COLO668 (cell line): ENCODE results near the gene FOXN1.
"Not testable (repeated sequence)": the region's sequence is repeated elsewhere in the genome, so short reads cannot be mapped to it uniquely, and the experiment has no call there.

ENCODE experiments used
- DNase-seq: peaks from one replicate; lab custom pipeline; 2025; ENCODE audit not compliant: unreplicated experiment; lab: John Stamatoyannopoulos, UW

The FOXN1 gene

GRCh38 chr17:28505986-28506665 is at the start of gene FOXN1:
Gene FOXN1, plus strand, starts transcription at chr17:28506348. Its CDS starts 17,622 bp downstream, at chr17:28523970.
- no peak for DNase-seq

DNA sequence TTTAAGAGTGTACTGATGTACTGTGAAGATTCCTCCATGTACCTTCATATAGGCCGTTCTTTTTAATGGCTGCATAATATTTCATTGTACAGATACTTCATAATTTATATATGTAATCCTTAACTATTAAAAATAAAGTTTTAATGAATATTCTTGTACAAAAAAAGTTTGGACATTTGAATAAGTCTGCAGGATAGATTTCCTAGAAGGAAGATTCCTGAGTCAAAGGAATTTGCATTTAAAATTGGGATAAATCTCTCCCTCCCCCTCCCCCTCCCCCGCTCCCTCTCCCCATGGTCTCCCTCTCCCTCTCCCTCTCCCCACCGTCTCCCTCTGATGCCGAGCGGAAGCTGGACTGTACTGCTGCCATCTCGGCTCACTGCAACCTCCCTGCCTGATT is 48.3 kb upstream of the FOXN1 start:
- DNase-seq = no peak

DNA sequence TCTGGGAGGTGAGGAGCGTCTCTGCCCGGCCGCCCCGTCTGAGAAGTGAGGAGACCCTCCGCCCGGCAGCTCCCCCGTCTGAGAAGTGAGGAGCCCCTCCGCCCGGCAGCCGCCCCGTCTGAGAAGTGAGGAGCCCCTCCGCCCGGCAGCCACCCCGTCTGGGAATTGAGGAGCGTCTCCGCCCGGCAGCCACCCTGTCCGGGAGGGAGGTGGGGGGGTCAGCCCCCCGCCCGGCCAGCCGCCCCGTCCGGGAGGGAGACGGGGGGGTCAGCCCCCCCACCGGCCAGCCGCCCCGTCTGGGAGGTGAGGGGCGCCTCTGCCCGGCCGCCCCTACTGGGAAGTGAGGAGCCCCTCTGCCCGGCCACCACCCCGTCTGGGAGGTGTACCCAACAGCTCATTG is 47.3 kb upstream of the FOXN1 start:
- DNase-seq = not testable (repeated sequence)

DNA sequence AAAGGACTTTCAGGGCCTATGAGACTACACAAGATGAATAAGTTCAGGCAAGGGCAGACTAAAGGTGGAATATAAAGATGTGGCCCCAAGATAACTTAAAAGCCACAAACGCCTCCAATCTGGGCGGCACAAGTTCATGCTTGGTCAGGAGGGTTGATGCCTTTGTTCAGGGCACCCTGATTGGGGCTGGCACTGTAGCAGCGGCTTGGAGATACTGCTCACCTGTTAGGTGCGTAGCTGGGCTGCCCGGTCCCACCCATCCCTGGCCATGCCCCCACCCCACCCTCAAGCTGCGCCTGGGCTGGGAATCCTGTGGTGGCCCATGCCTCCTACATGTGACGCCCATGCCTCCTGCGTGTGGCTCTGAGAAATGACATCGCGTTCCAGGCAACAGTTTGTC is 45.2 kb upstream of the FOXN1 start:
- DNase-seq = no peak

GRCh38 chr17:28466001-28466400 is 40.1 kb upstream of the FOXN1 start:
- DNase-seq = no peak

DNA sequence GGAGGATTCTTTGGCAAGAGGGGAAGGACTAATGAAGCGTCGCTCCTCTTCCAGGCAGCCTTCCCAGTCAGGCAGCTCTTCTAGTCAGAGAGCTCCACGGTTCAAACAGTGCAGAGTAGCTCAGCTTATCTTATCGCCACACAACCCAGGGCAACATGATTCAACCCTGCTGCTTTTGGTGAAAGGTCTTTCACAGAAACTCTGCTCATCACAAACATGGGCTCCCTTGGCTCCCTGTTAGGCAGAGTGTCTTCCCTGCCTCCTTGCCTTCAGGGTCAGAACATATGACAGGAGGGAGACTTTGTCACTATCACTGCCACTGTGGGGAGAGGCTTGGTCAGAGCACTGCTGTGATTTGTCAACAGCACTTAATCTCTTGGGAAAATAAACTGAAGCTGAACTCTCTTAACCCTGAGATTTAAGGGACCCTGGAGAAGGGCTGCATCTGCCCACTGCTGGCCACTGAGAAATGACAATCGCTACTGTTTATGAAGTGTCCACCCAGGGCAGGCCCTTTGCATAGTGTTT is 39.6 kb upstream of the FOXN1 start:
- DNase-seq = no peak

DNA sequence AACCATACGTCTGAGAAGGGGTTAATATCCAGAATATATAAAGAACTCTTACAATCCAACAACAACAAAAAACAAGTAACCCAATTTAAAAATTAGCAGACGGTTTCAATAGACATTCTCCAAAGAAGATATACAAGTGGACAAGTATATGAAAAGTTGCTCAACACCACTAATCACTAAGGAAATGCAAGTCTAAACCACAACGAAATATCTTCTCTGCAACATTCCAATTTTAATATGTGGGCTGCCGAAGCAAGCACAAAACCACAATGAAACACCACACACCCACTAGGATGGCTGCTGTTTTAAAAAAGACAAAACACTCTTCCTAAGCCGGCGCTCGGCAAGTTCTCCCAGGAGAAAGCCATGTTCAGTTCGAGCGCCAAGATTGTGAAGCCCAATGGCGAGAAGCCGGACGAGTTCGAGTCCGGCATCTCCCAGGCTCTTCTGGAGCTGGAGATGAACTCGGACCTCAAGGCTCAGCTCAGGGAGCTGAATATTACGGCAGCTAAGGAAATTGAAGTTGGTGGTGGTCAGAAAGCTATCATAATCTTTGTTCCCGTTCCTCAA is 38.6 kb upstream of the FOXN1 start:
- no peak for DNase-seq

DNA sequence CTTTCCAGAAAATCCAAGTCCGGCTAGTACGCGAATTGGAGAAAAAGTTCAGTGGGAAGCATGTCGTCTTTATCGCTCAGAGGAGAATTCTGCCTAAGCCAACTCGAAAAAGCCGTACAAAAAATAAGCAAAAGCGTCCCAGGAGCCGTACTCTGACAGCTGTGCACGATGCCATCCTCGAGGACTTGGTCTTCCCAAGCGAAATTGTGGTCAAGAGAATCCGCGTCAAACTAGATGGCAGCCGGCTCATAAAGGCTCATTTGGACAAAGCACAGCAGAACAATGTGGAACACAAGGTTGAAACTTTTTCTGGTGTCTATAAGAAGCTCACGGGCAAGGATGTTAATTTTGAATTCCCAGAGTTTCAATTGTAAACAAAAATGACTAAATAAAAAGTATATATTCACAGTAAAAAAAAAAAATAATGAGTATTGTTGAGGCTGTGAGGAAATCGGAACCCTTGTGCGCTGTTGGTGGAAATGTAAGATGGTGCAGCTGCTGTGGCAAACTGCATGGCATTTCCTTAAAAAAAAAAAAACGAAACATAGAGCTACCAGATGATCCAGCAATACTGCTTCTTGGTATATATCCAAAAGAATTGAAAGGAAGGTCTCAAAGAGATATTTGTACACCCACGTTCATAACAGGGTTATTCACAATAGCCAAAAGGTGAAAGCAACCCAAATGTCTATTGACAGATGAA is 38.0 kb upstream of the FOXN1 start:
- DNase-seq = not testable (repeated sequence)

- no peak for DNase-seq
These were observed 37.4 kb upstream of the FOXN1 start for GRCh38 chr17:28468781-28469180.

GRCh38 chr17:28469376-28469775 is 36.8 kb upstream of the FOXN1 start:
- DNase-seq = no peak

DNA sequence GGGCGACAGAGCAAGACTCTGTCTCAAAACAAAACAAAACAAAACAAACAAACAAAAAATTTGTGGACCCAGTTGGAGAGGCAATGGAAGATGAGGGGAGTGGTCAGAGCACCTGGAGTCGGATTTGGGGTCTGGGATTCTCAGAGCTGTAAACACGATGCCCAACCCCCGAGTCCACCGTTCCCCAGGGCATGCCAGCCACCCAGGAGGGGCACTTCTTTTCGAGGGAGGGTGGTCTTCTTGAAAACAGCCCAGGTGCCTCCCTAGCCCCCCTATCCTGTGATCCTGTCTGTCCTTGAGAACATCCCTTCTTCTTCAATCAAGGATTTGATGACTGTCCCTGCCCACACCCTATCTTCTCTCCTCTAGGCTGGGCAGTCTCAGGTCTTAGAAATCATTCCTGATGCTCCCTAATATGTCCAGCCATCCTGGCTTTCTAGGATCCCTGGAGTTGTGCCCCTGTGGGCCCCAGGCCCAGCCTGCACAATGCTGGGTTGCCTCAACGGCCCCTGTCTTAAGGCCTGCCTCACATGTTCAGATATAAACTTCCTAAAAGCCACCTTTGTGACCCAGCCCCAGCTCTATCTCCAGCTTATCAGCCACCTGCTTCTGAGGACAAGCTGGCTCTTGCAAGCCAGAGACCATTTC is 35.8 kb upstream of the FOXN1 start:
- DNase-seq = no peak

DNA sequence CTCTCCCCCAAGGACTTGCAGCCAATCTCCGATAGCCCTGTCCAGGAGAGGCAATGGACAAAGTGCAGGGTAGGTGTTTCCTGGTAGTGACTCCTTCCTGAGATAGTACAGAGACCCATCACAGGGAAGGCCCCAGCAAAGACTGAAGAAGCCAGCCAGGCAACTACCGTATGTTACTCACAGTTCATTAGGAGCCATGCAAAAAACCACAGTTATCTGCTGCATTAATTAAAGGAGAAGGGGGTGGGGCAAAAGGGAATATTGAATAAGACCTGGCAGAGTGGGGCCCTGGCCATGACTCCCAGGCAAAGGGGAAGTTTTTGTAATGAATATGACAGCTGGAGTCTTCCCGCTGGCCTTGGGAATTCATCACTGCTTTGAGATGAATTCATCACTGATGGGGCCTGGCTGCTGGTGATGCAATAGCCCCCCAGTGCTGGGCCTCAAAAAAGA is 35.2 kb upstream of the FOXN1 start:
- no peak for DNase-seq

- DNase-seq = no peak
These were observed 34.4 kb upstream of the FOXN1 start for GRCh38 chr17:28471531-28472342.

DNA sequence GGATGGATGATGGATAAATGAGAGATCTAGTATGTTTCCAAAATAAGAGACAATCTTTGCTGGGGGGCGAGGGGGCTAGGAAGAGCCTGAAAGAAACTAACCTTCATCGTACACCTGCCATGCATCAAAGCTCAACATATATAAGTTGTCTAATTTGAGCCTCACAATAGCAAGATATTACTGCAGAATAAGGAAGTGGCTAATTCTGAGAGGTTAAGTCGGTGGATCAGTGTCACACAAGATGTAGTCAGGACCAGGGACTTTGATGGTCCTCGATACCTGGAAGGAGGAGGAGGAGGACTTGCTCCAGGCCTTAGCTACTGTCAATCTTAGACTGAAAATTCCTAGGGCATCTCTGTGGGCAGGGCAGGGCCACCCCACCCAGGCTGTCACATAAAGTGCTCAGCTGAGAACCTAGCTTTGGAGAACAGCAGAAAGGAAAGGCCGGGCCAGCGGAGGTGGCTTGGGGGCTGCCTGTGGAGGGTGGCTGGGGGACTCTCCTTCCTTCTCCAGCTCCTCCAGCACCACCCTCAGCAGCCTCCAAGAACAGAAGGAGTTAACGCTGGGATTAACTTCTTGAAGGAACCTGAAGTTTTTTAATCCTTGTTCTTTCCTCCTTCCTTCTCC is 33.2 kb upstream of the FOXN1 start:
- no peak for DNase-seq

DNA sequence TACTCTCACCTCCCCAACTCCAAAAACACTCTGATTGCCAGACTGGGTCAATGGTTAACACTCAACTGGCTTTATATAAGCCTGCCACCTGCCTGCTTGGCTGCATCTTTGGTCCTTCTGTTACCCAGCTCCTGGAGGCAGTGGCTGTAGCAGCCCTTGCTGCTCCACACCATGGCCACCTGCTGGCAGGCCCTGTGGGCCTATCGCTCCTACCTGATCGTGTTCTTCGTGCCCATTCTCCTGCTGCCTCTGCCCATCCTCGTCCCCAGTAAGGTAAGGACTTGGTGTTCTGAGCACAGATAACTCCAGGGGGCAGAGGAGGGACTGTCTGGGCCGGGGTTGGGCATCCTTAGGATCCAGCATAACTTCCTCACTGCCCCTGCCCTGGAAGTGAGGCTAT is 32.6 kb upstream of the FOXN1 start, which contains the start of gene SLC13A2:
Gene SLC13A2, plus strand, starts transcription at position 103 of the 400 bp plus-strand sequence. Its CDS starts 69 bp downstream, at position 172.
- no peak for DNase-seq

- no peak for DNase-seq
These were observed 32.0 kb upstream of the FOXN1 start for GRCh38 chr17:28474111-28474531.

DNA sequence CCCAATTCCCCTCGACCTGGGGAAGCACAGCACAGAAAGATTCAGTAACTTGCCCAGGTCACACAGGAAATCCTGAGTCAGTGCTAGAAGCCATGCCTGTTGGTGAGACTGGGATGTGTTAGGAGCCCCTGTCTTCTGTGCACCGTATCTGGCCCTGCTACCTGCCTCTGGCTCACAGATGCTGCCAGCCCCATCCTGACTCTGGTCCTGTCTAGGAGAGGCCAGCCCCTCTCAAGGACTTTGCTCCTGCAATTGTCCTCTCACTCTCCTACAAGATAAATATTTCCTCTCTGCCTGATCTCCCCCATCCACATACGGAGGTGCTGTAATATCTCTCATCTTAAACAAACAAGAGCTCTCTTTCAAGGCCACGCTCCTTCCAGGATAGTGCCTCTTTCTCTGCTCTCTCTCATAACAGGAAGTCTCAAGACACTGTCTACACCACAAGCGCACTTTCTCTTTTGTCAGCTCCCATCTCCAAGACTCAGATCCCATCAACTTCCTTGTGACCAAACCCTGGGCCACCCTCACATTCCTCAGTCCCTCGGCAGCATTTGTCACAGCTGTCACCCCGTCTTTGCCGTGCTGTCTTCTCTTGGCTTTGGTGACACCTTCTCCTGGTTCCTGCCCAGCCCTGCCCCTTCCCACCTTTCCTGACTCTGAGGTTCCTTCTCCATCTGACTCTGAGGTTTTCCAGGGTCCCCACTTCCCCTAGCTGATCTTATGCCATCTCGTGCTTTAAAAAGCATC is 30.8 kb upstream of the FOXN1 start:
- no peak for DNase-seq

GRCh38 chr17:28476076-28476865 is 29.9 kb upstream of the FOXN1 start:
- DNase-seq = no peak

- no peak for DNase-seq
These were observed 28.2 kb upstream of the FOXN1 start for GRCh38 chr17:28477928-28478327.
